Measurements from ENCODE around the gene ATP2B2. TPM values are rescaled to one million over a fixed set of nuclear protein-coding genes. Genes with fewer than 3 reads are reported as not detected.

The ATP2B2 gene
- total RNA-seq, 1 donor from 2014 or later, result not detected

DNA sequence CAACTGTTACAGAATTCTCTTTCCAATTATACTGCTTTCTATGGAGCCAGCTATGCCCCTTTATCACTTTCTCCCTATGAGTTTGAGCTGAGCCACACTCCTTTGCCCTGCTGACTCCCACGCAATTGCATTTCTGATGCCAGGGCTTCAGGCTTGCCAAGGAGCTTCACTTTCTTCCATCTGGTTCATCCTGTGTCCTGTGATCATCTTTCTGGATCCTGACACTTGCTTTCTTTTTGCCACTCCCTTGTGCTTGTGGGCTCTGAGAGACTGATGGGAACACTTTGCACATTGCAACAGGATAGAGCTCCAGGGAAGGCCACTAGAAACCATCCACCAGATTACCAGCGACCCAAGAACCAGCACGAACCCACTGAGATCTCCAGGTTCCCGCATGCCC is 107.5 kb downstream of the ATP2B2 start:
- Mint-ChIP-seq H3K4me1 (no peaks in the 10 kb centered on the region), H3K9me3 (no peaks in the 10 kb centered on the region), H3K27me3 (ENCODE audit: low read depth) (peaks cover 24% of the 10 kb centered on the region), H3K27ac (no peak overlapping the region), H3K36me3 (no peaks in the 10 kb centered on the region), H3K4me3 (no peak overlapping the region)
- no peak for DNase-seq (ENCODE audit: low spot score in 2 of 2, unreplicated experiment in 2 of 2)
- TF ChIP-seq, protein P1, sequence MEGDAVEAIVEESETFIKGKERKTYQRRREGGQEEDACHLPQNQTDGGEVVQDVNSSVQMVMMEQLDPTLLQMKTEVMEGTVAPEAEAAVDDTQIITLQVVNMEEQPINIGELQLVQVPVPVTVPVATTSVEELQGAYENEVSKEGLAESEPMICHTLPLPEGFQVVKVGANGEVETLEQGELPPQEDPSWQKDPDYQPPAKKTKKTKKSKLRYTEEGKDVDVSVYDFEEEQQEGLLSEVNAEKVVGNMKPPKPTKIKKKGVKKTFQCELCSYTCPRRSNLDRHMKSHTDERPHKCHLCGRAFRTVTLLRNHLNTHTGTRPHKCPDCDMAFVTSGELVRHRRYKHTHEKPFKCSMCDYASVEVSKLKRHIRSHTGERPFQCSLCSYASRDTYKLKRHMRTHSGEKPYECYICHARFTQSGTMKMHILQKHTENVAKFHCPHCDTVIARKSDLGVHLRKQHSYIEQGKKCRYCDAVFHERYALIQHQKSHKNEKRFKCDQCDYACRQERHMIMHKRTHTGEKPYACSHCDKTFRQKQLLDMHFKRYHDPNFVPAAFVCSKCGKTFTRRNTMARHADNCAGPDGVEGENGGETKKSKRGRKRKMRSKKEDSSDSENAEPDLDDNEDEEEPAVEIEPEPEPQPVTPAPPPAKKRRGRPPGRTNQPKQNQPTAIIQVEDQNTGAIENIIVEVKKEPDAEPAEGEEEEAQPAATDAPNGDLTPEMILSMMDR (IDR thresholded peaks at IDR 0.05; ENCODE audit: unreplicated experiment), result no peak

DNA sequence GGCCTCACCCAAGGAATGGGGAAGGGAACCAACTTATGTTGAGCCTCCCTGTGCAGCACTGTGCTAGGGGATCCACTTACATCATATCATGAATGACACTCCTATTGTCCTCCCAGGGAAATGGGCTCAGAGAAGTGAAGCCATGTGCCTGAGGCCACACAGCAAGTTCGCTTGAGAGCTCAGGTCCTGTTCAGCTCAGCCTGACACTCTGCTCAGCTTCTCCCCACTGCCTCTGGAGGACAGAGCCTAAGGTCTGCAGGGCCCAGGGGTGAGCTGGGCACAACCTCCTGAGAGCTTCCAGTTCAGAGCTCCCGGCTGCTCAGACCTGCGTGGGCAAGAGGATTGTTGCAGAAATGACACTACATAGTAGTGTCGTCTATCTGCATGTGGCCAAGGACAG is 108.5 kb downstream of the ATP2B2 start:
- H3K36me3 Mint-ChIP-seq, result no peaks in the 10 kb centered on the region

DNA sequence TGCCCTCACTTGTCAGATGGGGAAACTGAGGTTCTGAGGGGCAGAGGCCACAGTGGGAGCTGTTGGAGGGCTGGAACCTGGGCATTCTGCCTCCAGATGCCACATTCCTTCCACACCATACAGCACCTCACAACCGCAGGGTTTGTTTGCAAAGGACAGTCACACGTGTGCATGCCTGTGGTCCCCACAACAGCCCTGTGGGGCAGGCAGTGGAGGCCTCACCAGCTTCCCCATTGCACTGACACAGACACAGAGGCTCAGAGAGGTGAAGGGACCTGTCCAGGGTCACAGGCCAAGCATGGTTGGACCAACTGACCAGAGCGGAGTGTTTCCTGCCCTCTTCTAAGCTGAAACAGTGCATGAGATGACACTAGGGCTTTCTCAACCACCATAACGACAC is 109.3 kb downstream of the ATP2B2 start:
- Mint-ChIP-seq H3K36me3 (no peaks in the 10 kb centered on the region), H3K4me1 (no peaks in the 10 kb centered on the region), H3K4me3 (no peak overlapping the region), H3K27ac (no peak overlapping the region), H3K27me3 (ENCODE audit: low read depth) (peaks cover 32% of the 10 kb centered on the region), H3K9me3 (no peaks in the 10 kb centered on the region)
- DNase-seq (ENCODE audit: low spot score in 2 of 2, unreplicated experiment in 2 of 2), result no peak
- TF ChIP-seq, protein P1 (IDR thresholded peaks at IDR 0.05; ENCODE audit: unreplicated experiment), result no peak

More for the DNA sequence above, 108.5 kb downstream of the ATP2B2 start:
- H3K4me1 Mint-ChIP-seq, result no peaks in the 10 kb centered on the region
- H3K27ac Mint-ChIP-seq, result no peak overlapping the region
- no peaks in the 10 kb centered on the region for H3K9me3 Mint-ChIP-seq
- H3K4me3 Mint-ChIP-seq, result no peak overlapping the region
- H3K27me3 Mint-ChIP-seq (ENCODE audit: low read depth), result peaks cover 28% of the 10 kb centered on the region
- no peak for DNase-seq (ENCODE audit: low spot score in 2 of 2, unreplicated experiment in 2 of 2)
- TF ChIP-seq, protein P1 (IDR thresholded peaks at IDR 0.05; ENCODE audit: unreplicated experiment), result no peak

DNA sequence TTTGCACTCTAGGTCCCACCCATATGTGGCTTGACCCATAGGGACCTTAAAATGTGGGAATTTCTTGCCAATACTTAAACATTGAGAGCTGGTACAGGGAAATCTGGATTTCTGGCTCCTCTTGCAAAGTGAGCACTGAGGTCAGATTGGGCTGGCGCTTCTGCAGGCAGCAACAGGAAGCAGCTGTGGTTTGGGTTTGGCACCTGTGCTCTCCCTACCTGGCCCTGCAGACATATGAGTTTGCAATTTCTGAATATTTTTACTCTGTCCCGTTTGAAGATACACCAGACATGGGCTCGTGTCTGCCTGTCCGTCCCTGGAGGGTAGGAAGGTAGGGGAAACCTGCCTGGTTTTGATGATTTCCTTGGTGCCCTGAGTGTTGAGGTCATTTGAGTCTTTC is 109.7 kb downstream of the ATP2B2 start:
- Mint-ChIP-seq H3K27me3 (ENCODE audit: low read depth) (peaks cover 32% of the 10 kb centered on the region), H3K4me1 (no peaks in the 10 kb centered on the region), H3K27ac (no peak overlapping the region), H3K4me3 (no peak overlapping the region), H3K36me3 (no peaks in the 10 kb centered on the region), H3K9me3 (no peaks in the 10 kb centered on the region)
- TF ChIP-seq, protein P1 (IDR thresholded peaks at IDR 0.05; ENCODE audit: unreplicated experiment), result no peak
- DNase-seq (ENCODE audit: low spot score in 2 of 2, unreplicated experiment in 2 of 2), result no peak

DNA sequence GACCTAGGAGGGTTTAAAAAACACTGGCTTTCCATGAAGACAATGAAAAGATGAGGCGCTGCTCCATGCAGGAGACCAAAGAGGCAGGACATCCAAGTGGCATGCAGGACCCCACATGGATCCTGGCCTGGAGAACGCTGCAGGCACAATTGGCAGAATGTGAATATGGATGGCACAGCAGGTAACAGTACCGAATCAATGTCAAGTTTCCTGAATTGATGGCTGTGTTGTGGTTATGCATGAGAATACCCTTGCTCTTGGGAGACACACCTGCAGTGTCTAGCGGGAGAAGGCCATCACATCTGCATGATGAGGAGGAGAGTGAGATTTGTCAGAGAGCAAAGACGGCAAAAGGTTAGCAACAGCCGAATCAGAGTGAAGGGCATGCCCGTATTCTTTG is 110.2 kb downstream of the ATP2B2 start:
- TF ChIP-seq, protein P1 (IDR thresholded peaks at IDR 0.05; ENCODE audit: unreplicated experiment), result no peak
- Mint-ChIP-seq H3K4me3 (no peak overlapping the region), H3K4me1 (no peaks in the 10 kb centered on the region), H3K27ac (no peak overlapping the region), H3K9me3 (no peaks in the 10 kb centered on the region), H3K27me3 (ENCODE audit: low read depth) (peaks cover 32% of the 10 kb centered on the region), H3K36me3 (no peaks in the 10 kb centered on the region)
- DNase-seq (ENCODE audit: low spot score in 2 of 2, unreplicated experiment in 2 of 2), result no peak

DNA sequence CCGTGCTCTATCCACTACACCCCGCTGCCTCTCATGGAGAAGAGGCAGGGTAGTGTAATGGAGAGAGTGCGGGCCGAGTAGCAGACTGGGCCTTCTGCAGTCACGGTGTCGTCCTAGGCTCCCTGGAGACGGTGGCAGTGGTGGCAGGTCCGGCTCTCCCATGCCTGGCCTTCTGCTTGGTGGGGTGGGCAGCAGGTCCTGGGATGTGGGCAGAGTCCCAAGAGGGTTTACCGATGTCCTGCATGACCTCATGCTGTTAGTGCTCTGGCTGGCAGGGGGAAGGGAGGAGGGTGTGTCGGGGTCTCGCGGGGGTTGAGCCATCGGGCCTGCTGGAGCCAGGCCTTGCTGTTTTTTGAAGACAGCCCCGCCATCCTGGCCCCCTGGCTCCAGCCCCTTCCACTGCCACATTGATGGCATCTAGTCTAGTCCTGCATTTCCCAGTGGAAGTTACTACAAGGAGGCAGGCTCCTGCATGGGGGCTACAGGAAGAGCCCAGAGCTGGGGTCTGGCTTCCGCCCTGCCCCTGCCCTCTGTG is 110.8 kb downstream of the ATP2B2 start:
- Mint-ChIP-seq H3K27me3 (ENCODE audit: low read depth) (peaks cover 32% of the 10 kb centered on the region), H3K4me3 (no peak overlapping the region), H3K4me1 (no peaks in the 10 kb centered on the region), H3K36me3 (no peaks in the 10 kb centered on the region), H3K27ac (no peak overlapping the region), H3K9me3 (no peaks in the 10 kb centered on the region)
- no peak for DNase-seq (ENCODE audit: low spot score in 2 of 2, unreplicated experiment in 2 of 2)
- TF ChIP-seq, protein P1 (IDR thresholded peaks at IDR 0.05; ENCODE audit: unreplicated experiment), result no peak
